NCI-H187 treated with DMSO at 0.1 percent for 48 hours (cell line): ENCODE results near the gene ARTN.

ENCODE experiments used
- DNase-seq: peaks from one replicate; lab custom pipeline; 2025; lab: John Stamatoyannopoulos, UW

The ARTN gene

GRCh38 chr1:43924516-43924915 is 9.1 kb upstream of the ARTN start:
- DNase-seq, result no peak

GRCh38 chr1:43925846-43926245 is 7.8 kb upstream of the ARTN start:
- DNase-seq, result no peak

- no peak for DNase-seq
Measured at GRCh38 chr1:43930168-43930948, 3.2 kb upstream of the ARTN start.

- no peak for DNase-seq
Measured at GRCh38 chr1:43930949-43931275, 2.7 kb upstream of the ARTN start.

- no peak for DNase-seq
Measured at GRCh38 chr1:43931711-43932660, 1.6 kb upstream of the ARTN start.

- DNase-seq, result no peak
Measured at GRCh38 chr1:43932786-43933385, 715 bp upstream of the ARTN start.

- no peak for DNase-seq
Measured at GRCh38 chr1:43934101-43934985, 742 bp downstream of the ARTN start.

- DNase-seq, result no peak
Measured at GRCh38 chr1:43934986-43935324, 1.4 kb downstream of the ARTN start.

GRCh38 chr1:43935711-43936427 is 2.3 kb downstream of the ARTN start:
- DNase-seq, result no peak

- DNase-seq, result no peak
Measured at GRCh38 chr1:43936431-43937151, 3.0 kb downstream of the ARTN start.

- DNase-seq, result no peak
Measured at GRCh38 chr1:43937179-43937865, 3.7 kb downstream of the ARTN start.

GRCh38 chr1:43938383-43938782 is 4.8 kb downstream of the ARTN start:
- no peak for DNase-seq

GRCh38 chr1:43938892-43939587 is 5.4 kb downstream of the ARTN start:
- no peak for DNase-seq

GRCh38 chr1:43942411-43942810 is 8.8 kb downstream of the ARTN start:
- no peak for DNase-seq

- DNase-seq, result no peak
Measured at GRCh38 chr1:43944860-43945259, 11.3 kb downstream of the ARTN start.

- no peak for DNase-seq
Measured at GRCh38 chr1:43945674-43946235, 12.2 kb downstream of the ARTN start.

- DNase-seq, result peak; percentile 63
Measured at GRCh38 chr1:43946236-43947060, 12.8 kb downstream of the ARTN start, which contains the start of gene IPO13. Gene IPO13 (plus strand): TSS chr1:43946950. CDS start chr1:43947601, 651 bp downstream.
